ACC112 (cell line): Measurements from ENCODE around the gene BCS1L.

Source experiments
- H2AFZ ChIP-seq: fragments of 200-600 bp; sonication (generic); one replicate; pipeline ENCODE4 v1.6.0; 2017; ENCODE audit warnings: antibody characterized with exemption, low read length; ENCODE audit not compliant: unreplicated experiment
- H3K27ac ChIP-seq: fragments of 200-600 bp; sonication (generic); 2 replicates; pipeline ENCODE4 v1.5.1; 2014; ENCODE audit warnings: low read depth, mild to moderate bottlenecking, antibody characterized with exemption, low read length, moderate library complexity
- H3K27me3 ChIP-seq: fragments of 200-600 bp; sonication (generic); 2 replicates; pipeline ENCODE4 v1.6.1; 2014; ENCODE audit warnings: mild to moderate bottlenecking, antibody characterized with exemption, low read length, moderate library complexity, mixed read lengths; ENCODE audit not compliant: insufficient read depth
- H3K36me3 ChIP-seq: fragments of 200-600 bp; sonication (generic); 2 replicates; pipeline ENCODE4 v1.6.1; 2016; ENCODE audit warnings: mild to moderate bottlenecking, antibody characterized with exemption, low read length, moderate library complexity, mixed read lengths; ENCODE audit not compliant: insufficient read depth
- H3K4me1 ChIP-seq: fragments of 200-600 bp; sonication (generic); one replicate; pipeline ENCODE4 v1.6.1; 2016; ENCODE audit warnings: low read length, mixed read lengths; ENCODE audit not compliant: insufficient read depth, unreplicated experiment, control insufficient read depth
- H3K4me3 ChIP-seq: fragments of 200-600 bp; sonication (generic); 2 replicates; pipeline ENCODE4 v1.5.1; 2014; ENCODE audit warnings: mild to moderate bottlenecking, low read depth, low read length
- H3K79me2 ChIP-seq: fragments of 200-600 bp; sonication (generic); one replicate; pipeline ENCODE4 v1.6.0; 2016; ENCODE audit warnings: low read length; ENCODE audit not compliant: control insufficient read depth, unreplicated experiment, insufficient read depth

BCS1L gene

GRCh38 chr2:218694405-218695145 lies 35.1 kb downstream of the BCS1L start:
- H3K27me3 ChIP-seq: no peaks in the 10 kb centered on the region
- no peaks in the 10 kb centered on the region for H3K79me2 ChIP-seq
- no peaks in the 10 kb centered on the region for H3K36me3 ChIP-seq
- H3K27ac ChIP-seq: no peak overlapping the region
- H2AFZ ChIP-seq: no peak overlapping the region
- H3K4me1 ChIP-seq: peaks cover 7% of the 10 kb centered on the region
- H3K4me3 ChIP-seq: no peak overlapping the region

DNA sequence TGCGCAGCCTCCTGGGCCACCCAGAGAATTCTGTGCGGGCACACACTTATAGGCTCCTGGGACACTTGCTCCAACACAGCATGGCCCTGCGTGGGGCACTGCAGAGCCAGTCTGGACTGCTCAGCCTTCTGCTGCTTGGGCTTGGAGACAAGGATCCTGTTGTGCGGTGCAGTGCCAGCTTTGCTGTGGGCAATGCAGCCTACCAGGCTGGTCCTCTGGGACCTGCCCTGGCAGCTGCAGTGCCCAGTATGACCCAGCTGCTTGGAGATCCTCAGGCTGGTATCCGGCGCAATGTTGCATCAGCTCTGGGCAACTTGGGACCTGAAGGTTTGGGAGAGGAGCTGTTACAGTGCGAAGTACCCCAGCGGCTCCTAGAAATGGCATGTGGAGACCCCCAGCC lies 39.4 kb downstream of the BCS1L start:
- H3K79me2 ChIP-seq: no peaks in the 10 kb centered on the region
- no peaks in the 10 kb centered on the region for H3K27me3 ChIP-seq
- H3K4me3 ChIP-seq: no peak overlapping the region
- H2AFZ ChIP-seq: no peak overlapping the region
- H3K4me1 ChIP-seq: no peaks in the 10 kb centered on the region
- H3K36me3 ChIP-seq: peaks cover 8% of the 10 kb centered on the region; the same call in 1 of the 2 replicates
- no peak overlapping the region for H3K27ac ChIP-seq

- Histone ChIP-seq H3K4me1 (no peaks in the 10 kb centered on the region), H3K27ac (no peak overlapping the region), H2AFZ (no peak overlapping the region), H3K27me3 (no peaks in the 10 kb centered on the region), H3K79me2 (no peaks in the 10 kb centered on the region), H3K36me3 (peaks cover 8% of the 10 kb centered on the region; the same call in 1 of the 2 replicates), H3K4me3 (no peak overlapping the region)
Observed at GRCh38 chr2:218701806-218702205, 42.3 kb downstream of the BCS1L start.

GRCh38 chr2:218703341-218703740 lies 43.9 kb downstream of the BCS1L start:
- no peaks in the 10 kb centered on the region for H3K27me3 ChIP-seq
- H3K4me1 ChIP-seq: no peaks in the 10 kb centered on the region
- no peak overlapping the region for H3K27ac ChIP-seq
- no peaks in the 10 kb centered on the region for H3K79me2 ChIP-seq
- H2AFZ ChIP-seq: no peak overlapping the region
- no peak overlapping the region for H3K4me3 ChIP-seq
- H3K36me3 ChIP-seq: peaks cover 8% of the 10 kb centered on the region; the same call in 1 of the 2 replicates

GRCh38 chr2:218708086-218708485 lies 48.6 kb downstream of the BCS1L start:
- H3K36me3 ChIP-seq: no peaks in the 10 kb centered on the region
- no peaks in the 10 kb centered on the region for H3K27me3 ChIP-seq
- H3K4me3 ChIP-seq: no peak overlapping the region
- no peak overlapping the region for H2AFZ ChIP-seq
- H3K4me1 ChIP-seq: peaks cover 7% of the 10 kb centered on the region
- peaks cover 20% of the 10 kb centered on the region for H3K79me2 ChIP-seq
- H3K27ac ChIP-seq: no peak overlapping the region

- Histone ChIP-seq H3K4me3 (peak overlapping the region; percentile 90; the same call in 1 of the 2 replicates), H3K79me2 (peaks cover 36% of the 10 kb centered on the region), H3K36me3 (no peaks in the 10 kb centered on the region), H3K27ac (no peak overlapping the region), H3K4me1 (peaks cover 7% of the 10 kb centered on the region), H3K27me3 (no peaks in the 10 kb centered on the region), H2AFZ (peak overlapping the region; percentile 70)
Observed at GRCh38 chr2:218709908-218710307, 50.4 kb downstream of the BCS1L start.

GRCh38 chr2:218710334-218710686 lies 50.8 kb downstream of the BCS1L start:
- Histone ChIP-seq H3K27me3 (no peaks in the 10 kb centered on the region), H2AFZ (peak overlapping the region; percentile 70), H3K79me2 (peaks cover 40% of the 10 kb centered on the region), H3K27ac (no peak overlapping the region), H3K4me1 (peaks cover 10% of the 10 kb centered on the region), H3K4me3 (peak overlapping the region; percentile 90), H3K36me3 (no peaks in the 10 kb centered on the region)

- peaks cover 43% of the 10 kb centered on the region for H3K79me2 ChIP-seq
- no peaks in the 10 kb centered on the region for H3K27me3 ChIP-seq
- peak within 1 kb of the TSS; percentile 70 for H2AFZ ChIP-seq
- H3K27ac ChIP-seq: peak within 1 kb of the TSS; percentile 75
- H3K4me3 ChIP-seq: peak within 1 kb of the TSS; percentile 90
- H3K36me3 ChIP-seq: no peaks in the 10 kb centered on the region
- H3K4me1 ChIP-seq: peaks cover 10% of the 10 kb centered on the region
Observed at GRCh38 chr2:218710687-218711549, 51.4 kb downstream of the BCS1L start, which contains the start of gene TTLL4. Gene TTLL4 (plus strand): TSS chr2:218710835. CDS start chr2:218737677, 26,842 bp downstream.

DNA sequence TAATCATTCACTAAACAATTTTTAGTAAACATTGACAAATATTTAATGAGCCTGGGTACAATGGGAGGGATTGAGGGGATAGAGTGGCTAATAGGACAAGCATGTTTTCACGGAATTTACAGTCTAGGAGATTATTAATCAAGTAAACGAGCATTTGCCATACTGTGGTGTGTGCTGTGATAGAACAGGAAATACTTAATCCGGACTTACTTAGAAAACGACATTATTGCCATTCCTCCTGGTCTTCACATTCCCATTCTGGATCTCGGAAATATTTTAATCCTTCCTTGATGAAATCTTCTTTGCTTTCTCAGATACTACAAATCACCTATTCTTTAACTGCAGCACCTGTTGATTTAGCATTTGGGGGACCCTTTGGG lies 52.1 kb downstream of the BCS1L start:
- Histone ChIP-seq H3K27ac (peak overlapping the region; percentile 75), H3K79me2 (peaks cover 46% of the 10 kb centered on the region), H3K27me3 (no peaks in the 10 kb centered on the region), H3K4me1 (peaks cover 14% of the 10 kb centered on the region), H3K36me3 (no peaks in the 10 kb centered on the region), H3K4me3 (peak overlapping the region; percentile 90), H2AFZ (peak overlapping the region; percentile 65)
